Testis (tissue), 3 donors: ENCODE results near the gene RAPGEF4. TPM values are rescaled to one million over a fixed set of nuclear protein-coding genes. Genes with fewer than 3 reads are reported as not detected.

Experiments
- DNase-seq: peaks from one replicate; pipeline ENCODE4 v3.0.0-alpha.2; 2019
- H3K27ac ChIP-seq, 2 donors: fragments of 200-600 bp; sonication (generic); one replicate each; pipeline ENCODE4 v1.5.1; 2019
- H3K27me3 ChIP-seq: fragments of 200-600 bp; sonication (generic); one replicate; pipeline ENCODE4 v1.5.1; 2019
- H3K36me3 ChIP-seq: fragments of 200-600 bp; sonication (generic); one replicate; pipeline ENCODE4 v1.5.1; 2017; ENCODE audit warnings: low read depth; ENCODE audit errors: missing control alignments
- H3K4me1 ChIP-seq: fragments of 200-600 bp; sonication (generic); one replicate; pipeline ENCODE4 v1.5.1; 2019
- H3K4me3 ChIP-seq, 2 donors: fragments of 200-600 bp; sonication (generic); one replicate each; pipeline ENCODE4 v1.5.1; 2017 to 2019
- H3K9me3 ChIP-seq: fragments of 200-600 bp; sonication (generic); one replicate; pipeline ENCODE4 v1.5.1; 2017
- CTCF ChIP-seq, 3 experiments: fragments of 450-650 bp in 2 of 3; fragments of 200-600 bp in 1 of 3; sonication (generic) in 1 of 3; IDR thresholded peaks; one replicate each; pipeline ENCODE4 v1.5.1; 2016 to 2019; ENCODE audit warnings: antibody characterized with exemption in 3 of 3, mild to moderate bottlenecking in 2 of 3, moderate library complexity in 1 of 3
- POLR2A ChIP-seq: fragments of 450-650 bp; IDR thresholded peaks from one replicate; pipeline ENCODE4 v1.6.1; 2017; ENCODE audit warnings: antibody characterized with exemption, mild to moderate bottlenecking, moderate library complexity
- WGBS, 2 donors: methylation state at CpG; one replicate each; pipeline ENCODE4 v1.1.5; 2018; 5-methylcytosine and 5-hydroxymethylcytosine counted together
- intact Hi-C: fragments of 100-400 bp; cut with DNase I; formaldehyde crosslinking; loops from one replicate; pipeline ENCODE4 v1.15.1; 2023; ENCODE audit warnings: low total_unique reads
- polyA plus RNA-seq: library from polyadenylated mRNA; stranded (reverse); fragments of 350-450 nt; fragmentation: Illumina TruSeq; extraction: RNeasy Lipid Tissue Mini Kit (QIAGEN cat#74804); gene quantifications from one replicate; pipeline ENCODE4 v1.2.3, GENCODE V29; 2014; ENCODE audit warnings: low read depth, low replicate concordance; ENCODE audit not compliant: insufficient read depth
- total RNA-seq, 2 donors: library from RNA; depleted of rRNA; stranded (reverse); fragments of >200 nt; gene quantifications; one replicate each; pipeline ENCODE4 v1.2.3, GENCODE V29; 2016

Gene RAPGEF4
- total and polyA plus RNA-seq, 3 donors from 2014 or later = 14.3 to 42.6 (median 22.5) TPM

- intact Hi-C loops = no loop called here
- WGBS, 2 donors = 81 to 91% methylated on average over 11 of the region's 11 CpGs
- Histone ChIP-seq H3K4me3 (no peak overlapping the region), H3K9me3 (no peaks in the 10 kb centered on the region), H3K36me3 (no peaks in the 10 kb centered on the region), H3K27me3 (no peaks in the 10 kb centered on the region), H3K4me1 (peaks cover 6% of the 10 kb centered on the region), H3K27ac (no peak overlapping the region)
- DNase-seq = no peak
- TF ChIP-seq POLR2A (no peak), CTCF (IDR thresholded peaks at IDR 0.05) (no peak)
Measured at GRCh38 chr2:172993931-172994717, 258.5 kb downstream of the RAPGEF4 start.

GRCh38 chr2:172994864-172995263 lies 259.2 kb downstream of the RAPGEF4 start:
- TF ChIP-seq POLR2A = no peak
- no peak for TF ChIP-seq CTCF (IDR thresholded peaks at IDR 0.05)
- peak overlapping the region in 1 of 2 donors; percentile 72 for H3K27ac ChIP-seq
- 92 to 100% methylated on average over 2 of the region's 2 CpGs for WGBS, 2 donors
- intact Hi-C loops = no loop called here
- H3K27me3 ChIP-seq = no peaks in the 10 kb centered on the region
- DNase-seq = no peak
- no peaks in the 10 kb centered on the region for H3K36me3 ChIP-seq
- H3K9me3 ChIP-seq = no peaks in the 10 kb centered on the region
- H3K4me1 ChIP-seq = peaks cover 6% of the 10 kb centered on the region
- no peak overlapping the region for H3K4me3 ChIP-seq

GRCh38 chr2:172995323-172996244 lies 259.9 kb downstream of the RAPGEF4 start:
- no peaks in the 10 kb centered on the region for H3K27me3 ChIP-seq
- no peaks in the 10 kb centered on the region for H3K9me3 ChIP-seq
- peak overlapping the region in 1 of 2 donors; percentile 72 for H3K27ac ChIP-seq
- H3K36me3 ChIP-seq = no peaks in the 10 kb centered on the region
- no peak for TF ChIP-seq POLR2A
- TF ChIP-seq CTCF (IDR thresholded peaks at IDR 0.05) = no peak
- peaks cover 6% of the 10 kb centered on the region for H3K4me1 ChIP-seq
- DNase-seq = peak; percentile 63
- intact Hi-C loops = no loop called here
- WGBS, 2 donors = 67 to 68% methylated on average over 14 of the region's 14 CpGs
- no peak overlapping the region for H3K4me3 ChIP-seq

GRCh38 chr2:172996387-172996961 lies 260.8 kb downstream of the RAPGEF4 start:
- TF ChIP-seq POLR2A (no peak), CTCF (IDR thresholded peaks at IDR 0.05) (no peak)
- 74% methylated on average over 5 of the region's 5 CpGs for WGBS, 2 donors

More at GRCh38 chr2:172996387-172996961, 260.8 kb downstream of the RAPGEF4 start:
- Histone ChIP-seq H3K4me1 (peaks cover 9% of the 10 kb centered on the region), H3K4me3 (no peak overlapping the region), H3K36me3 (no peaks in the 10 kb centered on the region), H3K27me3 (no peaks in the 10 kb centered on the region), H3K9me3 (no peaks in the 10 kb centered on the region), H3K27ac (no peak overlapping the region)
- intact Hi-C loops = no loop called here
- no peak for DNase-seq
